OCI-LY7 (cell line): ENCODE measurements around the gene GPANK1. TPM values are rescaled to one million over a fixed set of nuclear protein-coding genes. Genes with fewer than 3 reads are reported as not detected.

ENCODE experiments used
- BruUV-seq: library from RNA; stranded (reverse); fragments of 400-500 nt; replicated peaks from 2 replicates; lab custom pipeline; 2021; lab: Mats Ljungman, UMichigan
- CTCF ChIA-PET: fragments of 300-600 bp; sonication (Branson Sonifier 250); formaldehyde crosslinking; loops from one replicate; lab custom pipeline; 2022; ENCODE audit warnings: antibody characterized with exemption; ENCODE audit not compliant: unreplicated experiment; lab: Charles Lee
- POLR2A ChIA-PET: fragments of 300-600 bp; sonication (Branson Sonifier 250); formaldehyde crosslinking; loops from one replicate; lab custom pipeline; 2022; ENCODE audit warnings: antibody characterized with exemption; lab: Charles Lee
- DNase-seq: peaks from one replicate; pipeline ENCODE4 v3.0.0-alpha.2; 2015; ENCODE audit warnings: low spot score
- H2AFZ ChIP-seq: fragments of 200-600 bp; sonication (generic), shearing (Covaris generic); 2 replicates; pipeline ENCODE4 v1.6.1; 2014; ENCODE audit warnings: mild to moderate bottlenecking, antibody characterized with exemption, low read length, moderate library complexity
- H3K27ac ChIP-seq: fragments of 200-600 bp; sonication (generic); 2 replicates; pipeline ENCODE4 v1.5.1; 2014; ENCODE audit warnings: mixed run types, low read depth, mild to moderate bottlenecking, moderate library complexity, low read length, inconsistent platforms; ENCODE audit not compliant: poor library complexity, severe bottlenecking
- H3K36me3 ChIP-seq: fragments of 200-600 bp; sonication (generic); 2 replicates; pipeline ENCODE4 v1.6.1; 2014; ENCODE audit warnings: mild to moderate bottlenecking, antibody characterized with exemption, low read length, moderate library complexity, mixed read lengths; ENCODE audit not compliant: insufficient read depth
- H3K4me1 ChIP-seq: fragments of 200-600 bp; sonication (generic); 2 replicates; pipeline ENCODE4 v1.5.1; 2014; ENCODE audit warnings: mild to moderate bottlenecking, low read length; ENCODE audit not compliant: insufficient read depth, poor library complexity, severe bottlenecking
- H3K4me2 ChIP-seq: fragments of 200-600 bp; sonication (generic); 2 replicates; pipeline ENCODE4 v1.6.1; 2014; ENCODE audit warnings: mild to moderate bottlenecking, low read length
- H3K4me3 ChIP-seq: fragments of 200-600 bp; sonication (generic); 2 replicates; pipeline ENCODE4 v1.5.1; 2014; ENCODE audit warnings: mild to moderate bottlenecking, low read depth, low read length; ENCODE audit not compliant: poor library complexity, severe bottlenecking
- H3K79me2 ChIP-seq: fragments of 200-600 bp; sonication (generic); 2 replicates; pipeline ENCODE4 v1.6.1; 2016; ENCODE audit warnings: low read depth, mild to moderate bottlenecking, low read length, moderate library complexity, mixed read lengths; ENCODE audit not compliant: insufficient read depth
- H3K9me2 ChIP-seq: fragments of 200-600 bp; sonication (generic); 2 replicates; pipeline ENCODE4 v1.6.1; 2016; ENCODE audit warnings: mild to moderate bottlenecking, low read length, mixed read lengths; ENCODE audit not compliant: insufficient read depth
- H3K9me3 ChIP-seq: fragments of 200-600 bp; sonication (generic); 2 replicates; pipeline ENCODE4 v1.6.1; 2014; ENCODE audit warnings: mild to moderate bottlenecking, mixed run types, low read length, mixed read lengths
- H4K20me1 ChIP-seq: fragments of 200-600 bp; sonication (generic); 2 replicates; pipeline ENCODE4 v1.6.1; 2014; ENCODE audit warnings: mild to moderate bottlenecking, antibody characterized with exemption, low read length, moderate library complexity, mixed read lengths; ENCODE audit not compliant: insufficient read depth
- CTCF ChIP-seq: fragments of 200-600 bp; sonication (generic); conservative IDR thresholded peaks from 2 replicates; pipeline ENCODE4 v1.5.1; 2014; ENCODE audit warnings: mild to moderate bottlenecking, antibody characterized with exemption, low read length, moderate library complexity, mixed read lengths
- EZH2phosphoT487 ChIP-seq: fragments of 200-600 bp; sonication (generic); IDR thresholded peaks from 2 replicates; pipeline ENCODE4 v1.6.1; 2018; ENCODE audit warnings: low read depth, borderline replicate concordance, mild to moderate bottlenecking, mixed run types, antibody characterized with exemption, low read length, moderate library complexity, mixed read lengths
- intact Hi-C: fragments of 100-400 bp; cut with micrococcal nuclease; formaldehyde crosslinking; loops from one replicate; pipeline ENCODE4 v1.10.0; 2022; ENCODE audit not compliant: unreplicated experiment
- total RNA-seq, 2 experiments: library from RNA; depleted of rRNA in 1 of 2; stranded (reverse); fragments of >200 nt in 1 of 2; shearing (Covaris generic) in 1 of 2; gene quantifications; 2 replicates each; pipeline ENCODE4 v1.2.3, GENCODE V29; 2014 to 2022

Gene GPANK1
- total RNA-seq, 2 experiments from 2014 or later: 34.3 to 40.7 TPM

- H3K4me2 ChIP-seq: no peak overlapping the region
- POLR2A ChIA-PET: no interaction called here
- H3K4me1 ChIP-seq: peaks cover 16% of the 10 kb centered on the region
- H3K79me2 ChIP-seq: peaks cover 1% of the 10 kb centered on the region; the same call in 1 of the 2 replicates
- no peaks in the 10 kb centered on the region for H3K9me2 ChIP-seq
- TF ChIP-seq CTCF (no peak), EZH2phosphoT487 (no peak)
- H3K9me3 ChIP-seq: no peaks in the 10 kb centered on the region
- intact Hi-C loops: loop anchor here (10.0 kb wide), 1 partner anchor 247 kb away; the partner anchor contains the start of genes NELFE and SKIC2
- H3K36me3 ChIP-seq: no peaks in the 10 kb centered on the region
- CTCF ChIA-PET: no interaction called here
- H4K20me1 ChIP-seq: no peaks in the 10 kb centered on the region
- H3K27ac ChIP-seq: no peak overlapping the region
- no peak overlapping the region for H3K4me3 ChIP-seq
- no TSS peak for BruUV-seq
- no peak overlapping the region for H2AFZ ChIP-seq
- no peak for DNase-seq
These were observed 42.9 kb upstream of the GPANK1 start for GRCh38 chr6:31707701-31708100.

- BruUV-seq: no TSS peak
- Histone ChIP-seq H2AFZ (no peak within 1 kb of the TSS), H3K36me3 (no peaks in the 10 kb centered on the region), H3K4me3 (no peak within 1 kb of the TSS), H4K20me1 (no peaks in the 10 kb centered on the region), H3K9me2 (no peaks in the 10 kb centered on the region), H3K4me2 (no peak within 1 kb of the TSS), H3K27ac (no peak within 1 kb of the TSS), H3K9me3 (no peaks in the 10 kb centered on the region), H3K79me2 (peaks cover 11% of the 10 kb centered on the region; the same call in 1 of the 2 replicates), H3K4me1 (peaks cover 22% of the 10 kb centered on the region)
- ChIA-PET CTCF (no interaction called here), POLR2A (no interaction called here)
- intact Hi-C loops: loop anchor here (10.0 kb wide), 1 partner anchor 248 kb away; the partner anchor contains the start of genes NELFE and SKIC2
- DNase-seq: no peak
- TF ChIP-seq CTCF: no peak
- no peak for TF ChIP-seq EZH2phosphoT487
These were observed 41.8 kb upstream of the GPANK1 start, which contains the start of gene LY6G6F for GRCh38 chr6:31706599-31706998. Gene LY6G6F, plus strand, starts transcription at chr6:31706866. Its CDS starts 41 bp downstream, at chr6:31706907.

GRCh38 chr6:31705931-31706330, 41.1 kb upstream of the GPANK1 start:
- no peaks in the 10 kb centered on the region for H3K36me3 ChIP-seq
- no peaks in the 10 kb centered on the region for H4K20me1 ChIP-seq
- H3K27ac ChIP-seq: no peak overlapping the region
- H3K4me3 ChIP-seq: no peak overlapping the region
- TF ChIP-seq EZH2phosphoT487: no peak
- no peak for TF ChIP-seq CTCF
- ChIA-PET POLR2A (interaction anchor here (0.7 kb wide), 1 partner anchor 52 kb away, joined by 7 read pairs; no protein-coding TSS in a partner anchor), CTCF (no interaction called here)
- DNase-seq: no peak
- no peak overlapping the region for H2AFZ ChIP-seq
- H3K4me1 ChIP-seq: peaks cover 23% of the 10 kb centered on the region
- H3K9me3 ChIP-seq: no peaks in the 10 kb centered on the region
- no peaks in the 10 kb centered on the region for H3K9me2 ChIP-seq
- intact Hi-C loops: loop anchor here (10.0 kb wide), 1 partner anchor 249 kb away; the partner anchor contains the start of genes NELFE and SKIC2
- no peak overlapping the region for H3K4me2 ChIP-seq
- H3K79me2 ChIP-seq: peaks cover 14% of the 10 kb centered on the region; the same call in 1 of the 2 replicates
- BruUV-seq: no TSS peak
